H1 (cell line): ENCODE measurements around the gene RPS6KA6. TPM values are rescaled to one million over a fixed set of nuclear protein-coding genes. Genes with fewer than 3 reads are reported as not detected.

Source experiments
- CTCF ChIA-PET: fragments of 300-600 bp; sonication (Branson Sonifier 250); formaldehyde crosslinking; loops from one replicate; lab custom pipeline; 2021; ENCODE audit not compliant: partially characterized antibody; lab: Charles Lee
- POLR2A ChIA-PET: fragments of 300-600 bp; sonication (Branson Sonifier 250); formaldehyde crosslinking; loops from one replicate; lab custom pipeline; 2021; ENCODE audit warnings: inconsistent platforms; ENCODE audit not compliant: partially characterized antibody; lab: Charles Lee
- DNase-seq, 2 experiments: peaks; one replicate each; pipeline versions ENCODE4 v3.0.0 to v3.0.0-alpha.2; 2010 to 2022; ENCODE audit warnings: low spot score in 2 of 2, low read depth in 1 of 2, mixed read lengths in 1 of 2
- FAIRE-seq: peaks from 2 replicates; lab custom pipeline; 2011; peaks lifted over from hg19 to GRCh38; lab: Jason Lieb, UNC
- H2AFZ ChIP-seq: 2 replicates; pipeline ENCODE4 v1.8.1; 2012; ENCODE audit warnings: low read length, inconsistent platforms
- H2AK5ac ChIP-seq: 2 replicates; pipeline ENCODE4 v1.6.1; 2013; ENCODE audit warnings: low read depth, low read length
- H2BK120ac ChIP-seq: replicated peaks from 2 replicates; pipeline ENCODE3; 2013; ENCODE audit warnings: low read depth, low read length, inconsistent platforms
- H2BK12ac ChIP-seq: 2 replicates; pipeline ENCODE4 v1.6.1; 2013; ENCODE audit warnings: low read depth, low read length
- H2BK15ac ChIP-seq: 2 replicates; pipeline ENCODE4 v1.6.1; 2013; ENCODE audit warnings: low read length
- H2BK20ac ChIP-seq: 2 replicates; pipeline ENCODE4 v1.6.1; 2013; ENCODE audit warnings: low read length
- H2BK5ac ChIP-seq: 2 replicates; pipeline ENCODE4 v1.6.1; 2013; ENCODE audit warnings: low read depth, low read length
- H3K14ac ChIP-seq: 2 replicates; pipeline ENCODE4 v1.6.1; 2013; ENCODE audit warnings: inconsistent platforms; ENCODE audit not compliant: insufficient read length
- H3K18ac ChIP-seq: 2 replicates; pipeline ENCODE4 v1.6.1; 2013; ENCODE audit warnings: low read length; ENCODE audit errors: extremely low read depth
- H3K23ac ChIP-seq: 2 replicates; pipeline ENCODE4 v1.6.1; 2013; ENCODE audit warnings: inconsistent platforms; ENCODE audit not compliant: insufficient read length
- H3K23me2 ChIP-seq: 2 replicates; pipeline ENCODE4 v1.6.1; 2013; ENCODE audit warnings: low read depth, low read length
- H3K27ac ChIP-seq: 2 replicates; pipeline ENCODE4 v1.6.1; 2011; ENCODE audit warnings: low read depth, low read length, inconsistent platforms
- H3K27me3 ChIP-seq, 4 experiments: replicated peaks in 1 of 4; 1 replicate in 1 of 4; 2 replicates in 3 of 4; pipeline versions ENCODE4 v1.6.1 to v1.8.1; 2011 to 2013; ENCODE audit warnings: low read length in 3 of 4, mild to moderate bottlenecking in 3 of 4, inconsistent platforms in 2 of 4, mixed read lengths in 2 of 4, moderate library complexity in 1 of 4; ENCODE audit not compliant: control insufficient read depth in 3 of 4, insufficient read depth in 3 of 4; ENCODE audit errors: extremely low read depth in 1 of 4
- H3K36me3 ChIP-seq, 4 experiments: 2 replicates each; pipeline versions ENCODE4 v1.6.1 to v1.8.1; 2011 to 2013; ENCODE audit warnings: mild to moderate bottlenecking in 4 of 4, low read length in 3 of 4, moderate library complexity in 2 of 4, control low read depth in 1 of 4, inconsistent platforms in 1 of 4; ENCODE audit not compliant: insufficient read depth in 4 of 4, control insufficient read depth in 2 of 4
- H3K4ac ChIP-seq: replicated peaks from 2 replicates; pipeline ENCODE3; 2013; ENCODE audit warnings: low read length, low read depth, mixed read lengths, inconsistent platforms; ENCODE audit not compliant: insufficient read length
- H3K4me1 ChIP-seq, 4 experiments: replicated peaks in 1 of 4; 1 replicate in 1 of 4; 2 replicates in 3 of 4; pipeline versions ENCODE4 v1.6.1 to v1.8.1; 2011 to 2013; ENCODE audit warnings: low read length in 3 of 4, inconsistent platforms in 2 of 4, mixed read lengths in 1 of 4; ENCODE audit not compliant: insufficient read depth in 4 of 4, control insufficient read depth in 3 of 4
- H3K4me2 ChIP-seq, 2 experiments: 2 replicates each; pipeline versions ENCODE4 v1.6.1 to v1.8.1; 2011 to 2013; ENCODE audit warnings: low read depth in 2 of 2, low read length in 2 of 2, control low read depth in 1 of 2, inconsistent platforms in 1 of 2, mild to moderate bottlenecking in 1 of 2; ENCODE audit not compliant: insufficient read depth in 1 of 2
- H3K4me3 ChIP-seq, 4 experiments: fragments of 200-600, 300-600 bp in 1 of 4; sonication (generic), shearing (Covaris generic), sonication (Bioruptor Twin) in 1 of 4; 2 replicates each; pipeline versions ENCODE4 v1.5.1 to v1.8.1; 2011 to 2016; ENCODE audit warnings: low read length in 4 of 4, low read depth in 3 of 4, control low read depth in 2 of 4, inconsistent platforms in 2 of 4, mild to moderate bottlenecking in 2 of 4, mixed read lengths in 1 of 4, moderate library complexity in 1 of 4; ENCODE audit not compliant: insufficient read depth in 2 of 4; ENCODE audit errors: extremely low read depth in 1 of 4
- H3K56ac ChIP-seq: replicated peaks from 2 replicates; pipeline ENCODE3; 2013; ENCODE audit warnings: low read depth, mild to moderate bottlenecking, mixed read lengths, low read length, inconsistent platforms; ENCODE audit not compliant: insufficient read length
- H3K79me1 ChIP-seq: 2 replicates; pipeline ENCODE4 v1.6.1; 2013; ENCODE audit warnings: low read depth, low read length, control low read depth
- H3K79me2 ChIP-seq, 2 experiments: 2 replicates each; pipeline versions ENCODE4 v1.6.1 to v1.8.1; 2012 to 2013; ENCODE audit warnings: low read length in 2 of 2, mild to moderate bottlenecking in 2 of 2, inconsistent platforms in 1 of 2; ENCODE audit not compliant: insufficient read depth in 2 of 2, control insufficient read depth in 1 of 2
- H3K9ac ChIP-seq, 4 experiments: replicated peaks in 1 of 4; 1 replicate in 1 of 4; 2 replicates in 3 of 4; pipeline versions ENCODE4 v1.6.1 to v1.8.1; 2011 to 2013; ENCODE audit warnings: low read depth in 3 of 4, low read length in 3 of 4, control low read depth in 2 of 4, mild to moderate bottlenecking in 2 of 4, moderate library complexity in 2 of 4, inconsistent platforms in 1 of 4; ENCODE audit errors: extremely low read depth in 1 of 4
- H3K9me3 ChIP-seq, 2 experiments: 2 replicates each; pipeline versions ENCODE4 v1.6.1 to v1.8.1; 2012 to 2013; ENCODE audit warnings: mild to moderate bottlenecking in 2 of 2, moderate library complexity in 2 of 2, control low read depth in 1 of 2, inconsistent platforms in 1 of 2, low read depth in 1 of 2, low read length in 1 of 2, mixed read lengths in 1 of 2; ENCODE audit not compliant: insufficient read depth in 2 of 2
- H4K20me1 ChIP-seq, 2 experiments: replicated peaks in 1 of 2; 2 replicates each; pipeline versions ENCODE3 to v1.8.1; 2011 to 2013; ENCODE audit warnings: inconsistent platforms in 2 of 2, low read length in 2 of 2, mild to moderate bottlenecking in 1 of 2; ENCODE audit not compliant: insufficient read depth in 2 of 2, control insufficient read depth in 1 of 2
- H4K5ac ChIP-seq: 2 replicates; pipeline ENCODE4 v1.6.1; 2013; ENCODE audit warnings: low read length, low read depth, mixed read lengths, inconsistent platforms; ENCODE audit not compliant: insufficient read length
- H4K8ac ChIP-seq: 2 replicates; pipeline ENCODE4 v1.8.0; 2013; ENCODE audit warnings: mild to moderate bottlenecking, moderate library complexity, low read length, inconsistent platforms; ENCODE audit not compliant: insufficient read depth; ENCODE audit errors: extremely low read depth
- H4K91ac ChIP-seq: replicated peaks from 2 replicates; pipeline ENCODE3; 2013; ENCODE audit warnings: low read length, mixed read lengths, inconsistent platforms; ENCODE audit not compliant: insufficient read length
- EP300 ChIP-seq, 2 experiments: IDR thresholded peaks; 1 replicate in 1 of 2; 2 replicates in 1 of 2; pipeline ENCODE4 v1.6.1; 2011 to 2012; ENCODE audit warnings: low read depth in 2 of 2, low read length in 2 of 2, mild to moderate bottlenecking in 2 of 2, borderline replicate concordance in 1 of 2, inconsistent platforms in 1 of 2, moderate library complexity in 1 of 2
- POLR2AphosphoS5 ChIP-seq: IDR thresholded peaks from 2 replicates; pipeline ENCODE4 v1.6.1; 2011; ENCODE audit warnings: low read depth, low read length
- RBBP5 ChIP-seq: IDR thresholded peaks from 2 replicates; pipeline ENCODE4 v1.7.1; 2012; ENCODE audit warnings: low read depth, mild to moderate bottlenecking, inconsistent platforms, low read length, moderate library complexity, borderline replicate concordance
- SP4 ChIP-seq: IDR thresholded peaks from 2 replicates; pipeline ENCODE4 v1.6.1; 2012; ENCODE audit warnings: low read length, inconsistent platforms
- TBP ChIP-seq: IDR thresholded peaks from 2 replicates; pipeline ENCODE4 v1.6.1; 2011; ENCODE audit warnings: low read depth, low read length, improper control_type of control experiment
- WGBS, 2 experiments: shearing (Covaris generic) in 1 of 2; methylation state at CpG; one replicate each; pipeline versions ENCODE4 v1.1.6 to v1.1.7; 2013 to 2015; ENCODE audit warnings: low lambda C conversion rate in 2 of 2, mixed read lengths in 2 of 2, inconsistent platforms in 1 of 2, low coverage in 1 of 2, missing lambda C conversion rate in 1 of 2; ENCODE audit not compliant: insufficient replicate concordance in 2 of 2, insufficient coverage in 1 of 2, insufficient read length in 1 of 2; ENCODE audit errors: extremely low coverage in 1 of 2, missing lambda C conversion rate in 1 of 2; 5-methylcytosine and 5-hydroxymethylcytosine counted together
- polyA plus RNA-seq, 7 experiments: library from polyadenylated mRNA; depleted of rRNA in 3 of 7; stranded (reverse) in 5 of 7; unstranded in 2 of 7; fragments of >200 nt in 5 of 7; fragments of 200-250 nt in 2 of 7; gene quantifications; 1 replicate in 5 of 7; 2 replicates in 1 of 7; 4 replicates in 1 of 7; pipeline versions ENCODE4 v1.2.1 to v1.2.3, GENCODE V29; 2011 to 2013; ENCODE audit warnings: missing spikeins in 2 of 7, mixed read lengths in 2 of 7
- total RNA-seq: library from RNA; stranded (reverse); fragmentation: NEBNext Ultra II Directional; extraction: Animal tissue kit (Norgen Biotek cat#: 25700); gene quantifications from 2 replicates; pipeline ENCODE4 v1.2.1, GENCODE V29; 2021
- TF ChIP-seq, protein P1 (sequence below): IDR thresholded peaks from 2 replicates; pipeline ENCODE4 v1.6.1; 2011; ENCODE audit warnings: low read length, improper control_type of control experiment

Gene RPS6KA6
- total and polyA plus RNA-seq, 2 of the 8 experiments (the other 6 are each of a cell fraction or from before 2014, with no cell fraction given): 3.5 to 14.6 TPM

DNA sequence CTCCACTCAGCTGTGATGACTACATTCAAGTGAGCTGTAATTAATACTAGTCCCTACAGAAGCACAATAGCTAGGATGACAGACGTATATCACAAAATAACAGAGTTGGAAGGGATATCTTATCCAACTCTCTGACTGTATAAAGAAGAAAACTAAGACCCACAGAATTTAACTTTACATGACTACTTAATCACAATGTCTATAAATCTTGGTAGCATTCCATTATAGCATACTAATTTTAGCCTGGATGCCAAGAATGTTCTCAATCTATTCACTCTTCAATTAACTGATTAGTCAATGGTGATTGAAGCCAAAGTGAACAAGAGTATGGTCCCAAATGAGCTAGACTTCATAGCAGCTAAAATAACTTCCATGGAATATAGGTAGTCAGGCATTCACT, 31.2 kb downstream of the RPS6KA6 start:
- H3K9me3 ChIP-seq: no peaks in the 10 kb centered on the region
- no peaks in the 10 kb centered on the region for H3K23me2 ChIP-seq
- H3K79me2 ChIP-seq: no peaks in the 10 kb centered on the region
- no peaks in the 10 kb centered on the region for H3K79me1 ChIP-seq
- no peak overlapping the region for H4K91ac ChIP-seq
- no peak overlapping the region for H3K4ac ChIP-seq
- H2BK120ac ChIP-seq: no peak overlapping the region
- H3K27me3 ChIP-seq: no peaks in the 10 kb centered on the region
- DNase-seq: no peak
- no peak overlapping the region for H4K8ac ChIP-seq
- no peak overlapping the region for H3K27ac ChIP-seq
- H3K18ac ChIP-seq: no peak overlapping the region; the same call in 1 of the 2 replicates
- no peaks in the 10 kb centered on the region; a peak in 2 of 7 replicates for H3K4me1 ChIP-seq
- H2AFZ ChIP-seq: no peak overlapping the region
- no peak overlapping the region for H2BK5ac ChIP-seq
- no peak overlapping the region for H2BK15ac ChIP-seq
- H3K36me3 ChIP-seq: no peaks in the 10 kb centered on the region
- WGBS, 2 experiments: 89% methylated on average over 1 of the region's 1 CpG; no CpG with 5 or more reads in 1 of the 2 experiments
- no peak overlapping the region for H3K4me3 ChIP-seq
- POLR2A ChIA-PET: no interaction called here
- H3K23ac ChIP-seq: no peak overlapping the region
- FAIRE-seq: no peak
- H3K9ac ChIP-seq: no peak overlapping the region
- no peak overlapping the region for H2BK20ac ChIP-seq
- H4K20me1 ChIP-seq: no peaks in the 10 kb centered on the region
- H3K4me2 ChIP-seq: no peak overlapping the region
- no peak overlapping the region for H2BK12ac ChIP-seq
- H3K14ac ChIP-seq: no peak overlapping the region
- CTCF ChIA-PET: no interaction called here
- H4K5ac ChIP-seq: no peak overlapping the region
- H3K56ac ChIP-seq: no peak overlapping the region
- no peak overlapping the region for H2AK5ac ChIP-seq
- no peak for TF ChIP-seq RBBP5
- TF ChIP-seq, protein P1, sequence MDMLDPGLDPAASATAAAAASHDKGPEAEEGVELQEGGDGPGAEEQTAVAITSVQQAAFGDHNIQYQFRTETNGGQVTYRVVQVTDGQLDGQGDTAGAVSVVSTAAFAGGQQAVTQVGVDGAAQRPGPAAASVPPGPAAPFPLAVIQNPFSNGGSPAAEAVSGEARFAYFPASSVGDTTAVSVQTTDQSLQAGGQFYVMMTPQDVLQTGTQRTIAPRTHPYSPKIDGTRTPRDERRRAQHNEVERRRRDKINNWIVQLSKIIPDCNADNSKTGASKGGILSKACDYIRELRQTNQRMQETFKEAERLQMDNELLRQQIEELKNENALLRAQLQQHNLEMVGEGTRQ: no peak
- TF ChIP-seq POLR2AphosphoS5: no peak
- no peak for TF ChIP-seq SP4
- TF ChIP-seq TBP: no peak
- no peak for TF ChIP-seq EP300 (IDR thresholded peaks at IDR 0.05; ENCODE audit: borderline replicate concordance in 1 of 2, low read depth in 2 of 2, low read length in 2 of 2)
